Amniotic epithelial cell (primary cell): ENCODE data around the gene FAM170B.

Source experiments
- DNase-seq: peaks from one replicate; pipeline ENCODE4 v3.0.0-alpha.2; 2010; ENCODE audit warnings: low read depth

Gene FAM170B

DNA sequence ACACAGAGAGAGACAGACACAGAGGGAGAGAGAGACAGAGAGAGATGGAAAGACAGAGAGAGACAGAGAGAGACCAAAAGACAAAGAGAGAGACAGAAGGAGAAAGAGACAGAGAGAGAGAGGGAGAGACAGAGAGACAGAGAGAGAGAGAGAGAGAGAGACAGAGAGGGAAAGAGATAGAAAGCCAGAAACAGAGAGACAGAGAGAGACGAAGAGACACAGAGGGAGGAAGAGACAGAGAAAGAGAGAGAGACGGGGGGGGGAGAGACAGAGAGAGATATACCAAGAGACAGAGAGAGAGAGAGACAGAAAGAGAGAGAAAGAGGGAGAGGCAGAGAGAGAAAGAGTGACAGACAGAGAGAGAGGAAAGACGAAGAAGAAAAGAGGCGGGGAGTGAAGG, 28.7 kb downstream of the FAM170B start:
- no peak for DNase-seq

DNA sequence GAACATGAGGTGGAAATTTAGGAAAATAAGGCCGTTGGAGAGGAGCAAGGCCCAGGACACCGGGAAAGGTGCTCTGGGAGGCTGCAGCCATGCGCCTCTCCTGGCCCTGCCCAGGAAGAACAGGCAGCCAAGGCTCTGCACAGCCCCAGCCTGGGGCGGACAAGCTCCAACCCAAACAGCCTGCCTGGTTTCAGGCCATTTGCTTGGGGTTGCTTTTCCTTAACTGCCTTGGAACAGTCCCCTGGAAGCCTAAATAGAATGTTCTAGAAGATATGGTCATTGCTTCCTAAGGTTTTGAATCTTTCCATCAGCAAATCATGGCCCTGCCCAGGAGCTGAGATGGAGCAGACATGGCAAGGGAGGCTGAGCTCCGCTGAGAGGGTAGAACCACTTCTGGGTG, 29.5 kb downstream of the FAM170B start:
- no peak for DNase-seq

DNA sequence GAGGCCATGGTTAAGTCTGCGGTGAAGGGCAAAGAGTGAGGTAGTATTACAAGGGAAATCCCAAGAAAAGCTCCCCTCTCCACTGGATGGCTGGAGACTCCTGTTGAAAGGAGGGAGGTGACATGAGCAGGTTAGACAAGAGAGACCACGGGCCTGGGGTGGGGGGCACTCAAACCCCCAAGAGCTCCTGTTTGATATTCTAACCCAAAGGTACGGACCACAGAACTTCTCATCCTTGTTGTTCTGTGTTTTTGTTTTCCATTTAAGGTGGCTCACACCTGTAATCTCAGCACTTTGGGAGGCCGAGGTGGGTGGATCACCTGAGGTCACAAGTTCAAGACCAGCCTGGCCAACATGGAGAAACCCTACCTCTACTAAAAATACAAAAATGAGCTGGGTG, 30.1 kb downstream of the FAM170B start:
- DNase-seq = no peak

DNA sequence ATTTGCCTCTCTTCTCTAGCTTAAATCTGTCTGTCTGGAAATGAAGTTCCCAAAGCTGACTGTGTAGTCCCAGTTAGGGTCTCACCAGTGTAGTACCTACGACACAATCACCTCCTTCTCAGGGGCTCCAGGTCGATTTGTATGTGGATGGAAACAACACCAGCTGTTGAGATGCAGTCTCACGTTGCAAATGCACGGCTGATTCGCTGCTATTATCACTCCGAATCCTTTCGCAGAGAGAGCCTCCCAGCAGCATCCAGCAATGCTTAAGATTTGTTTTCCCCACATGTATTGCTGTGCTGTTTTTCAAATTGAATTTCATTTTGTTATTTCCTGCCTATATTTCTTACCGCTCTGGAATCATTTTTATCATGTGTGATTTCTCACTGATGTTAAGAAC, 34.8 kb downstream of the FAM170B start:
- DNase-seq = no peak

DNA sequence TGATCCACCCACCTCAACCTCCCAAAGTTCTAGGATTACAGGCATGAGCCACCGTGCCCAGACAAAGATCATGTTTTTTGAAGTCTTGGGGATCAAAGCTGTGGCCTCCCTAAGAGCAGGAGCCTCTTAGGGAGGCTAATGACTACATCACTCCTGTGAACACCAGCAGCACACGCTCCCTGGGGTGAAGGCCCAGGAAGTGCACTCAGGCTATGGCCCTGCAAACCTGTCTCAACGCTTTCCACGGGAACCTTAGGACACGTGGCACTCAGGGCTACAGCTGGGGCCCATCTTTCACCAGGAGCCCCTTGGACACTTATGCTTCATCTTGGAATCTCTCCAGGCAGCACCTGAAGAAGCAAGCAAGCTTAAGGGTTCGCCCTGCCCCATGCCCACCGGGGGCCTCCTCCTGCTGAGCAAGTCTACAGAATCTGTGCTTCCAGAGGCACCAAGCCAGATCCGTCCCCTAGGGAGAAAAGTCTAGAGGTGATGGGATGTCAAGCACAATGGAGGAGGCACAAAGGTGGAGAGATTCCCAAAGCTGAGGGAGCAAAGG, 36.9 kb downstream of the FAM170B start:
- DNase-seq = no peak

DNA sequence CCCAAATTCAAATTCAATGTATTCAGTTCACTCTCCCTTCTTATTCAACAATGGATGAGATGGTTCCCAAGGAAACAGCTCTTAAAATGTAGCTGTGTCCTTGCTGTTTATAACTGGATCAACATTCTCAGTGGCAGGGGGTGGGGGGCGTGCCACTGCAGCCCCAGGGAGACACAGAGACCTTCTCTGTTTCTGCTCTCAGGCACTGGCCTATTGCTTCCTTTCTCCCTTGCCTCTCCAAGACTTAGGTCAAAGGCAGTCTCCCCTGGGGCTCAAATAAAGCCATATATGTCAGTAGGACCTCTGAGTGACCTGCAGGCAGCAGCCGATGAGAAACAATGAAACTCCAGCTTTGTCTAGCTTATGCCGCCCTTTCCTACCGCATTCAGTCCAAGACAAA, 39.2 kb downstream of the FAM170B start:
- no peak for DNase-seq

DNA sequence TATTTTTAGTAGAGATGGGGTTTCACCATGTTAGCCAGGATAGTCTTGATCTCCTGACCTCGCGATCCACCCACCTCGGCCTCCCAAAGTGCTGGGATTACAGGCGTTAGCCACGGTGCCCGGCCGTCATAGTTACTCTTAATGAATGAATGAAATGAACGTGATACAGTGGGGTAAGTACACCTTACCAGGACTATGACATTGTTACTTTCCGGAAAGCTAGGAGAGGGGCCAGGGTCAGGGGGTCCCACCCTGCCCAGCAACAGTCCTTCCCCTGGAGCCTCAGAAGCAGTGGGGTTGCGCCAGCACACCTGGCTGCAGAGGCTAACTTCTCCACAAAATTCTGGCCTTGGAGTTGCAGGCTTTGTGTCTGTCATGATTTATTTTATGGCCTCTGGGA, 39.9 kb downstream of the FAM170B start:
- no peak for DNase-seq

DNA sequence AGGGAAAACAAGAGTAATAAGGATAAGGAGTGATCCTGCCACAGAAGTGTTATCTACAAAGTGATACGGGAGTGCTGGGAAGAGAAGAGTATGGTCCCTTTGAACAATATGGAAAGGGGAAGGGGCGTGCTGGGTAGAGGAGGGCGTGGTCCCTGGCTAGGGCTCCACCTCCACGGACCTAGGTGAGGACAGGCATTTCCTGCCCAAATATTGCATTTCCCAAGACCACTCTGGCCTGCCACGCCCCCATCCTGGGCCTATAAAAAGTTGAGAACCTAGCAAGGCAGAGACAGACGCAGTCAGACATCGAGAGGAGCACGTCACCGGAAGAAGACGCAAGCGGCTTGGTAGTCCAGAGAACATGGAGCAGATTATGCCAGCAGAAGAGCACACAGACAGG, 41.3 kb downstream of the FAM170B start:
- DNase-seq = no peak

DNA sequence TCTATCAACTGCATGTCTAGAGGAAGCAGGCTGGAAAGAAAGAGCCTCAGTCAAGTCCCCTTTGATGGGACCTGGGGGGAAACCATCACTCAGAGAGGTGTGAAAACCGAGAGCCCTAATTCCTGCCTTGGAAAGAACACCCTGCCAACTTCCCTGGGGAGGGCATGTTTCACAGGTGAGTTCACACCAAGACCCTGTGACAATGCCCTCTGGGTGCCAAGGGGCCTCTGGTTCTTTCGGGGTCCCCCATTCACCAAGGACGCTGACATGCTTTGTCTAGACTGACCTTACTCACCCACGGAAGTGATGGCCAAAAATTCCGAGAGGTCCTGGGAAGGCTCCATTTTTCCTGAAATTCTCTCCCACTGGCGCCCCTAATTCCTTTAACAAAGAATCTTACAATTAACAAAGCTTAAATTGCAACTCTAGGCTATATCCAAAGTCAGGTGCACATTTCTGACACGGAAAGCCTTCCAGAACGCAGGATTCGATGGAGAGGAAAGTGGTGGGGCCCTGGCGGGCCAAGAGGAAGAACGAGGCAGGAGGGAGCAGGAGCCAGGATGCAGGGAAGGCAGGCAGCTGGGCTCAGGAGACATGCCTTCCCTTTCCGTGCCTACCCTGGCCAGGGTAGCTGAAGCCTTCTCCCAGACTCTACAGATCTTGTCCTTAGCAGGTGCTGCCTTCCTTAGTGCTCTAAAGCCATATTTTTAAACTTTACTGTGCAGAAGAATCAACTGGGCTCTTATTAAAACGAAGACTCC, 42.2 kb downstream of the FAM170B start:
- DNase-seq = no peak

DNA sequence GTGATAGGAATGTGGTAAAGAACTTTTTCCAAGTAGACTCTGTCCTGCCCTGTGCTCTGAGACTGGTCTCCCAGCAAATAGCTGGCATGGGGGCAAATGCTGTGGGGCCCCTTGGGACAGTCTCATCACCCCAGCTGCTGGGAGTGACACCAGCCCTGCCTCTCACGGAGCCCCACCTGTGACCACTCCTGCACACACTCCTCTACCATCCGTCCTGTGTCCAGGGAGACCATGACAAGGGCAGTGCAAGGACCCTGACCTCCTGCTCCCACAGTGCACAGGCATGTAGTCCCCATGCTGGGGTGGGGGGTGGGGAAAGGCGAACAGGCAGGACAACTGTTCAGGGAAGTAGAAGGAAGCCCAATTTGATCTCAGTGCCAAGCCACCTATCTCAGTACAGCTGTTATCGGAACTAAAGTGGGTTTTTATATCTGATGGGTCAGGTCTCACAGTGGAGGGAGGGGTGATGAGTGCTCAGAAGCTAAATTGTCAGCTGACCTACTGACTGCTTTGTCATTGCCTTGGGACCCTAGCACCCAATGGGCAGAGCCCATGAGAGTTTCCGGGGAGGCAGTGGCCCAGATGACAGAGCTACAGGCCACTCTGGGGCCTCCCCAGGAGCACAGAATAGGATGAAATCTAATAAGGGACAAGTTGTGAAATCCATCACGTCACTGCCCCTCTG, 43.0 kb downstream of the FAM170B start:
- DNase-seq = no peak

DNA sequence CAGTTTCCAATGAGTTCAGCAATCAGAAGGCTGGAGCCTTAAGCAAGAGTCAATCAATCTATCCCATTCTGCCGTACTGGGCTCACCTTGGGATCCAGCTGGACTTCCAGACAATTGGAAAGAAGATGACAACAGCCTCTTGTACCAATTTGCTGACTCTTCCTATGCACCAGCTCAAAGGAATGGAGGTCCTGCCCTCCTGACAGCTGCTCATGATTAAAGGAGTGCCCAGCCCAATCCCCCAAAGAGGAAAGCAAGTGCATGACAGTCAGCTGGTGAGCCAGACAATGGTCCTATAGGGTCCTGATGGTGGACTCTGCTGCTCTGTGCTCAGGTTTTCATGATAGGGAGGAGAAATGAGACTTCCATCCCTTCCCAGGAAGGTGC, 43.6 kb downstream of the FAM170B start:
- no peak for DNase-seq

DNA sequence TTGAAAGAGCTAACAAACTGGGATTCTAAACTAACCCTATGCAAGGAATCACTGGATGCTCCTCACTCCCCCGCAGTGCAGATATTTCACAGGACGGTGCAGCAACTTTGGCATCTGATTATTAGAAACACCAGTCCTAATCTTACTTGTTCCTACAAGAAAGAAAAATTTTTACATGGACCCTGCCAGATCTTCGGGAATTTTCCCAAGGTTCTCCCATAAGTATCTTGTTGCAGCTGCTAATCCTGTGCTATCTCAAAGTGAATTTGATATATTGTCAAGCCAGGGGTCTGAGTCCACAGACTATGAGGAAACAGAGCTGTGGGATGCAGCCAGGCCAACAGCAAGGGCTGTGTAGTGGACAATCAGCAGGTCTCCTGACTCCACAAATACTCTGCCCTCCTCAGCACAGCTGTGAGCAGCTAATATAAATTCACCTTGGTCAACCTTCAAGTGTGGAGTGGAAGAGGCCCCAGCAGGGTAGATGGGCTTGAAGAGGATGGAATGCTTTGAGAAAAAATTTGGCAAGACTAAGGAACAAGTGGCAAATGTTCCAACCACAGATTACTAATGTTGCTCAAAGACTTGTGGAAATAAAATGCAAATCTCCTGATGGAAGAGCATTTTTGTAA, 44.1 kb downstream of the FAM170B start:
- DNase-seq = peak; percentile 36

DNA sequence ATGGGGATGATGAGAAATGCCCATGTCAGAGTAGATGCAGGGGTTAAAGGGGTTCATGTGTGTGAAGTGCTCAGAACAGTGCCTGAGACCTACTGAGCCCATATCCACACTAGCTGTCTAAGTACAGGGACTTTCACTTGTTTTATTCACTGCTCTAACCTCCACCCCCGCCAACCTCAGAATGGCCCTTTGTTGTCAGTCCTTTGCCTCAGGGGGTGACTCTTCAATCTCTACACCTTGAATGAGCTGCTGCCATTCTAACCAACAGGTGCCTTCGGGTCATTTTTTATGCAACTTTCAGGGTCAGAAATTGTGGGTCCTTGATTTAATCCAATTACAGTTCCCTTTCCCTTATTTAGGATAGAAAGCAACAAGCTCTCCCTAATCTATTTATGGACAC, 44.7 kb downstream of the FAM170B start:
- no peak for DNase-seq

DNA sequence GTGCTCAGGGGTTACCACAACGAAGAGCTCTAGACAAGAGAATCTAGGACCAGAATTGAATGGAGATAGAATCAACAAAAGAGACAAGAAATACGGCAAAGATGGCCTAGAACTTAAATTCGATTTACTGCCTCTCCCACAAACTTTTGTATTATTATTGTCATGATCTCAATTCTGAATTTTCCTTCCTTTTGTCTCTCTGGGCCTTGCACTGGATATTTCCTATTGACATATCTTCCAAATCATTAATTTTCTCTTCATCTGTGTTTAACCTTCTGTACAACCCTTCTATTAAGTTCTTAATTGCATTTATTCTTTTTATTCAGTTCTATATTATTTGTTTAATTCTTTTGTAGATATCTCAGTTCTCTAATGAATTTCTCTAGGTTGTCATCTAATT, 46.9 kb downstream of the FAM170B start:
- DNase-seq = no peak

DNA sequence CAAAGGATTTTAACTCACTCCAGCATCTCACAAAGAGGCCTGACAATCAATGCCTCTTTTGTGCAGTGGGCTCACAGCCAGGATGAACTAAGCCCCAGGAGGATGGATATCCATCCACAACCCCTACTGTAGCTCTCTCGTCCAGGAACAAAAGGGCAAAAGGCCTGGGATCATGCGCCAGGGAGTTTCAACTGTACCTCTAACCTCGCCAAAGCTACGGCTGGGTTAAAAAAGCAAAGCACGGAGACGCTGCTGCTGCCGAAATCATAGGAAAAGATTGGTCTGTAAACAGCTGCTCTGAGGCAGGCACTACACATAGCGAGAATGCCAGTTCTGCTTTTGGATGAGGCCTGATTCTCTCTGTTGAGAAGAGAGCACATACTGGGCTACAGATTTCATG, 50.6 kb downstream of the FAM170B start:
- no peak for DNase-seq

DNA sequence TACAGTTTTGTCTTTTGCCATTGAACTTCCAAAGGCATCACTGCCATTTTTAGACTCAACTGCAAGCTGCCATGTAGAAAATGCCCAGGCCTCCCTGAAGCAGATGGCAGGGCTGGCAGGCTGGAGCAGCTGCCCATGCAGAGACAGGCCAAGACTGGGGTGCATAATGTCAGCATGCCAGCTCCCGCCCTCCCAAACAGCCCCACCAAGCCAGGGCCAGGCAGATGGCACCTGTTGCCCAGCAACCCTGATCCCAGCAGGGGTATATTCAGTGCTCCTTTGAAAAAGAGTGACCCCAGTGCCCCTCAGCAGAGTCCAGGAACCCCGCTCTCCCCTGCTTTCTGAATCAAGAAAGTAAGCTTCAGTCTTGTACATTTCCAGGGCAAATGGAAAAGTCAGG, 51.1 kb downstream of the FAM170B start:
- no peak for DNase-seq

DNA sequence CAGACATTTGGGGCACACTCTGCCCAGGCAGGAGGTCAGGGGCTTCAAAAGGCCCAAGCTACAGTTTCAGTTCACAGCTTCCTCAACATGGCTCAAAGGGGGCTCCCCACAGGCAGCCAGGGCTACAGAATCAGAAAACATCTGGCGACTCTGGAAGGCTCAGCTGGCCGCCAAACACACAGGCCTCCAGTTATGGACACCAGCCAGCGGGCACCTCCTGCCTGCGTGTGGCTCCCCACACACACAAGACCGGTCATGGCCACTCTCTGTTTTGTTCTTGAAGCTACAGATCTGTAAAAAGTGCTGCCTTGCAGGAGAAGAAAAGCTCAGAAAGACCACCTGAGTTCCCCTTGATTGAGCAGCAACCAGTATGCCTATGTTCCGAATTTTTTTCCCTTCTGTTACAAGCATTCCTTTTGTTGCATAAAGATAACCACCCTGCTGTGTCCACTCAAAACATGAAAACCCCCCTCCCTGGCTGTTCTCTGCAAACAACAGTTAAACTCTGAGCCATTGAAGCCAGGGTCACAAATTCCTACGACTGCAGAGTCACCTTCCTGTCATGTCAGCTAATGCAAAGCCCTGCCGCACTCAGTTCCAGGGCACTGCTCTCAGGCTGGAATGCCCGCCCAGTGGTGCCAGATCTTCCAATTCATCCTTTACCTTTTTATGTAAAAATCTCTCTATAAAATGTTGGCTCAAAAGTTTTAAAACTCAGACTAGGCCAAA, 52.1 kb downstream of the FAM170B start:
- no peak for DNase-seq
